Measurements from ENCODE around the gene DBF4B.

The DBF4B gene

DNA sequence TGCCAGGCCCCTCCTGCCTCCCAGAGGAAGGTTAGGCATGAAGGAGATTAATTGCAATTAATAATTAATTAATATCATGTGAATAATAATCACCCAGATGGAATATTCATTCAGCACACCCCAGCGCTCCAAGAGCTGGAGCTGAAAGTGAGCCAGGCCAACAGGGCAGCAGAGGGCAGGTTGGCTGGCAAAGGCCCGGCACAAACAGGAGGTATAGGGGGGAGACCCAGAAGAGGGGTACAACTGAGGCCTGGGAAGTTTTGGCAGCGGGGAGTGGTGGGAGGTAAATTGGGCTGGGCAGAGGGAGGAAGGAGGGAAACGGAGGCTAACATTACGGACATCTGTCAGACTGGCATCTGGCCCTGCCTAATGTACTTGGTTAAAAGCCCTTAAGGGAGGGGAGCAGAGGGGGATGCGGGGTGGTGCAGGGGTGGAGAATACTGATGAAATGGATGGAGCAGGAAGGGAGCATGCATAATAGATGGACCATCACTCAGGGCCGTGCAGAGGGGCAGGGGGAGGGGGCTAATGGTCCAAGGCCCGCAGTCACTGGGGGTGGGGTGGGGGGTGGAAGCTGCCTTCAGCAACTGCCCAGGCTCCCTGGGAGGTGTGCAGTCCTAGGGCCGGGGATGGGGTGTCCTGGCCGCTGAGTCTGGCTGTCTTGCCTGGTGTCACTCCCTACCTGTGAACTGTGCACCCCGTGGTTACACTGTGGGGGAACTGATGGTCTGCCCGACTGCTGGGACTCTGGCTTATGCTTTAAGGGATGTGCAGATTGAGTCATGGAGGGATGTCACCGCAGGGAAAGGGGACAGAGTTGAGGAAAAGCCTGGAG, 52.2 kb downstream of the DBF4B start:
- DNase-seq: no peak

GRCh38 chr17:44761932-44762810, 53.7 kb downstream of the DBF4B start:
- no peak for DNase-seq

DNA sequence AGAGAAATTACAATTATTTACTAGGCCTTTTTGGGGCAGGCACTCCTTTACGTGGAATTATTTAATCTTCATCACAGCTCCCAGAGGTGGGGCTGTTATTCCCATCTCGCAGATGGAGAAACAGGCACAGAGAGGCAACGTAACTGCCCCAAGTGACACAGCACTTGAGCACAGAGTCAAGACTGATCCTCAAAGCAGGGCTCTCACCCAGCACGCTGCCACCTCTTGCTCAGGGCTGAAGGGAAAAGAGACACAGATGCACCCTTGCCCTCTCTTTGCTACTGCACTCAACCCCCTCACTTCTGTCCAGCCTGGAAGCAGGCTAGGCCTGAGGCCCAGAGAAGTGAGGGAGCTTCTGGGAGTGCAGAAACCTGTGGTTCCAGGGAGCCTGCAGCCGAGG, 54.7 kb downstream of the DBF4B start:
- DNase-seq: no peak

- no peak for DNase-seq
Observed at GRCh38 chr17:44765965-44766364, 57.5 kb downstream of the DBF4B start.

GRCh38 chr17:44766409-44767038, 58.1 kb downstream of the DBF4B start:
- no peak for DNase-seq

DNA sequence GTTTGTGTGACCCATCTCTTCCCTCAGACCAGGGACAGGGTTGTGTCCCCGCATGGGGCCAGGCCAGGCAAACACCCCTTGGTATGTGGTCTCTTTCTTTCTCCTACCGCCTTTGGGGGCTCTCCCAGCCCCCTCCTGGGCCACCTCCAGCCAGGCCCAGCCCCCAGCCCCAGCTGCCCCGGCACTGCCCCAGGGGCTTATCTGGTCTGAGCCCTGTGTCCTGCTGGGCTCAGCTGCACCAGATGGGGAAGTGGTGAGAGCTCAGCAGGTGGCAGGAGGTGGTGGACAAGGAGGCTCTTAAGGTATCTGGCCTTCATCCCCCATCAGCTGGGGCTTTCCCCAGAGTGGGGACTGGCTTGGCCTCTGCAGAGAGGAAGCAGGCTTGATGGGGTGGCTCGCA, 59.0 kb downstream of the DBF4B start:
- DNase-seq: no peak

DNA sequence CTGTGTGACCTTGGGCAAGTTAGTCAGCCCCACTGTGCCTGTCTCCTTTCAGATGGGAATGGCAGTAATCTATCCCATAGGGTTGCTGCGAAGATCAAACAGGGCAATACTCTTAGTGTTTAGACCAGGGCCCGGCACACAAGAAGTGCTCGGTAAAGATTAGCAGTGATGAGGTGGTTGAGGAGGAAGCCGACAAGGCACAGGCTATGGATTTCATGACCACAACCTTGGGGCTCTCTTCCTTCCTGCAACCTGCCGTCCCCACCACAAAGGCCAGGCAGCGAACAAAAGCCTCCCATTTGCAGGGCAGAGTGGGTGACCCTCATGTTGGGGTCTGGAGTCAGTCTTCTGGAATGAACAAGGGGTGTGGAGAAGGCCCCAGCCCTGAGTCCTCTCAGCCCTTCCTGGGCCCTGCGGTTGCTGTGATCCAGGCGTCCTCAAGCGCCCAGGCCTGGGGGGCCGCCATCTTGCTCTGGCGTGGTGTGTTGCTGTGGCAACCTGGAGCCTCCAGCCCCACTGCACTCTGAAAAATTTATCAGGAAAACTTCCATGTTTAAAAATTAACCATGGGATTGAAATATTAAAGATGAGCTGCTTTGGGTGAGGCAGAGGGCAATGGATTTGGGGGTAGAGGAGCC, 60.2 kb downstream of the DBF4B start:
- DNase-seq: no peak

- DNase-seq: no peak
Observed at GRCh38 chr17:44769230-44769629, 60.8 kb downstream of the DBF4B start.

DNA sequence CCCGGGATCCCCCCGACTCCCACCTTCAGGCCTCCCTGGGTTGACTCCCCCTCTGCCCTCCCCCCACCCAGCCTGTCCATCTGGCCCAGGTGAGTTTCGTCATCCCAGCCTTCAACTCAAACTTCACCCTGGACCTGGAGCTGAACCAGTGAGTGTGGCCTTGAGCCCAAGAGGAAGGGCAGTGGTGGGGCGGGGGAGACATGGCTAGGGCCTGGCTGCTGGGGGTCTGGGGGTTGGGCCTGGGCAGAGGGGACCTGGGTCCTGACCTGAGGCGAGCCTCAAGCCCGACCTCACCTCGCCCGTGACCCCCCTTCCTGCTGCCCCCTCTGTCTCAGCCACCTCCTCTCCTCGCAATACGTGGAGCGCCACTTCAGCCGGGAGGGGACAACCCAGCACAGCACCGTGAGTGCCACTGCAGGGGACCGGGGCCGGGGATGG, 61.2 kb downstream of the DBF4B start:
- no peak for DNase-seq

GRCh38 chr17:44770166-44770925, 61.9 kb downstream of the DBF4B start:
- DNase-seq: no peak

GRCh38 chr17:44772308-44773045, 64.0 kb downstream of the DBF4B start:
- DNase-seq: no peak

DNA sequence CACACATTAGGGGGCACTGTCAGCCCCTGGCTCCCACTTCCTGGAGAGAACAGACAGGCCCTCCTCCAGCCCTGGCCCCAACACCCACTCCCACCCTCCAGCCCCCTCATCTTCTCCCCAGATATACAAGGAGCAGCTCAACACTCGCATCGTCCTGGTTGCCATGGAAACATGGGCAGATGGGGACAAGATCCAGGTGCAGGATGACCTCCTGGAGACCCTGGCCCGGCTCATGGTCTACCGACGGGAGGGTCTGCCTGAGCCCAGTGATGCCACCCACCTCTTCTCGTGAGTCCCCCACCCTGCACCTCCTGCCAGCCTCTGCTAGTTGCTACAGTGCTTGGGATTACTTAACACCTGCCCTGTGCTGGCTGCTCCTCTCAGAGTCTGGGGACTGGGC, 64.7 kb downstream of the DBF4B start:
- DNase-seq: no peak

DNA sequence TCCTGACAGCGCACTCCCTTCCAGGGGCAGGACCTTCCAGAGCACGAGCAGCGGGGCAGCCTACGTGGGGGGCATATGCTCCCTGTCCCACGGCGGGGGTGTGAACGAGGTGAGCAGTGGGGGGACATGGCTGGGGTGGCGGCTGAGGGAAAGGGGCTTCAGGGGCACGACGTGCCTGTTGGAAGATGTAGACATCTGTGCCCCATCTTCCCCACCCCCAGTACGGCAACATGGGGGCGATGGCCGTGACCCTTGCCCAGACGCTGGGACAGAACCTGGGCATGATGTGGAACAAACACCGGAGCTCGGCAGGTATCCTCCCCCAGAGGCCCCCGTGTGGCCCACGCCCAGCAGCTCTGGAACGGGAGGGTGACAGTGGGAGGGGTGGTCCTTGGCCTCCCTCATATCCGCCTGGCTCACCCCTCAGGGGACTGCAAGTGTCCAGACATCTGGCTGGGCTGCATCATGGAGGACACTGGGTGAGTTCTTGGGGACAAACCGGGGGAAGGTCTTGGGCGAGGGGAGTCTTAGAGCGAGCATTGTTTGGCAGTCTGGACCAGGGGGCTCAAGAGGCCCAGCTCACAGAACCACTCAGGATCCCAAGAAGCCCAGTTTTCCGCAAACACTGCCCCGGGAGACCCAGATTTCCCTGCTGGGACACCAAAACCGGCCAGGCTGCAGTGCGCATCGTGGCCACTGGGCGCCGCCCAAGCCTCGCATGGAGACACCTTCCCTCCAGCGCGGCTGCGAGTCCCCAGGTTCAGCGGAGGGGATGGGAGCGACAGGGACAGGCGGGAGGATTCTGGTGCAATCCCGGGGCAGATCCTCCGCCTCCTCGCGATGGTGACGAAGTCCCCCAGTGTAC, 66.0 kb downstream of the DBF4B start:
- DNase-seq: peak; percentile 68

DNA sequence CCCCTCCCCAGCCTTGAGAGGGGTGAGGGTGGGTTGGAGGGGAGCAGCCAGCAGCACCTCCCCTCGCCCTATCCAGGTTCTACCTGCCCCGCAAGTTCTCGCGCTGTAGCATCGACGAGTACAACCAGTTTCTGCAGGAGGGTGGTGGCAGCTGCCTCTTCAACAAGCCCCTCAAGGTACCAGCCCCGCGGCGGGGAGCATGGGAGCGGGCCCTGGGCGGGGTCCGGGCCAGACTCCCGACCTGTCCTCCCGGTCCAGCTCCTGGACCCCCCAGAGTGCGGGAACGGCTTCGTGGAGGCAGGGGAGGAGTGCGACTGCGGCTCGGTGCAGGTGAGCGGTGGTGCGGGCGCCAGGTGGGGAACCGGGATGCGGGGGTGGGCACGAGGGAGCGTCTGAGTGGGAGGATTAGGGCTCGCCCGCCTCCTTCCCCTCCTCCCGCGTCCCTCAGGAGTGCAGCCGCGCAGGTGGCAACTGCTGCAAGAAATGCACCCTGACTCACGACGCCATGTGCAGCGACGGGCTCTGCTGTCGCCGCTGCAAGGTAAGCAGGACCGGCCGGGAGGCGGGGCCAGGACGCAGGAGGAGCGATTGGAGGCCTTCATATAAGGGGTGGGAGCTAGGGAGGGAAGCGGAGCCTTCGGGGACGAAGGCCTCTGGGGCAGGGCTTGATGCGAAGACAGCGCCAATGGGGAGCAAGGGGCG, 66.8 kb downstream of the DBF4B start:
- DNase-seq: peak; percentile 97

DNA sequence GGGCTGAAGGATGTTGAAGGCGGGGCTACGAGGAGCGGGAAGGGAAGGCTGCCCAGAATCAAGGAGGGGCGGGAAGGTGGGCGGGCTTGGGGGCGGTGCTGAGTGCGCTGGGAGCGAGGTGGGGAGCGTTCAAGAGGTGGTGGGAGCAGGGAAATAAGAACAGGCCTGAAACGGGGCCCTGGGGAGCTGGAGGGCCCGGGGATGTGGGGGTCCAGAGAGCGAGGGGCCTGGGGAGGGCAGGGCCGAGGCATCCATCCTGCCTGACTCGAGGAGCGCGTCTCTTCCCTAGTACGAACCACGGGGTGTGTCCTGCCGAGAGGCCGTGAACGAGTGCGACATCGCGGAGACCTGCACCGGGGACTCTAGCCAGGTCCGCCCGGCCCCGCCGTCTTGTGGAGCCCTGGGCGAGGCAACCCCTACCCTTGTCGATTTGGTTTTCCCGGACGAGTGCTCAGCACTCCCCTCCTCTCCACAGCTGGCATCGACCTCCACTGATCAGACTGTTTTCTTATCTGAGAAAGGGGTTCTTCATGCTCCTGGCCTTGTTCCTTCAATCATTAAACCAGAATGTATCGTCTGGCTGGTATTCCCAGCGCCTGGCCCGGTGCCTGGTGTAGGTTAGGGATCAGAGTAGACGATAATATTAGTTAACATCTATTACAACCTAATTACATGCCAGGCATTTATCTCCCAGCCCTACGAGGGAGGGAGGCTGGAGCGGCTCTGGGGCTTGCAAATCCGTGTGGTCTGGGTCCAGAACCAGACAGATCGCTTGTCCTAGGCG, 67.6 kb downstream of the DBF4B start:
- DNase-seq: no peak

GRCh38 chr17:44776628-44777393, 68.3 kb downstream of the DBF4B start:
- DNase-seq: no peak

DNA sequence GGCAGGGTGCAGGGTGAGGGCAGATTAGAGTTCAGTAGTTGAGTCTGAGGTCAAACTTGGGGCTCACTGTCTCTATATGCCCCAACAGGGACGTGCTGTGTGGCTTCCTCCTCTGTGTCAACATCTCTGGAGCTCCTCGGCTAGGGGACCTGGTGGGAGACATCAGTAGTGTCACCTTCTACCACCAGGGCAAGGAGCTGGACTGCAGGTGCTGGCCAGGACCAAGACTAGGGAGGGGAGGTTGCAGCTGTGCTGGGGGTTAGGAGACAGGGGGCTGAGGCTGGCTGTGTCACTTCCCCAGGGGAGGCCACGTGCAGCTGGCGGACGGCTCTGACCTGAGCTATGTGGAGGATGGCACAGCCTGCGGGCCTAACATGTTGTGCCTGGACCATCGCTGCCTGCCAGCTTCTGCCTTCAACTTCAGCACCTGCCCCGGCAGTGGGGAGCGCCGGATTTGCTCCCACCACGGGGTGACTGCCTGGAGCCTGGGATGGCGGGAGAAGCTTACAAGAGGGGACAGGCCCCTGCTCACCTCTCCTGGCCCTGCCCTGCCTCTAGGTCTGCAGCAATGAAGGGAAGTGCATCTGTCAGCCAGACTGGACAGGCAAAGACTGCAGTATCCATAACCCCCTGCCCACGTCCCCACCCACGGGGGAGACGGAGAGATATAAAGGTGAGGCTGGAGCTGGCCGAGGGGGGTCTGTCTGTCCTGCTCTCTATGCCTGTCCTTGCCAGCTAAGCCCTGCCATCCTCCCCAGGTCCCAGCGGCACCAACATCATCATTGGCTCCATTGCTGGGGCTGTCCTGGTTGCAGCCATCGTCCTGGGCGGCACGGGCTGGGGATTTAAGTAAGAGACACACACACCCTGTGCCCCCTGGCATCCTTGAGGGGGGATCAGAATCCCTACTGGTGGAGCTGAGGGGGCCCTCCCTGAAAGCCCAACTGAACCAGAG, 69.2 kb downstream of the DBF4B start:
- no peak for DNase-seq
